ENCODE data around the gene CREBBP.

DNA sequence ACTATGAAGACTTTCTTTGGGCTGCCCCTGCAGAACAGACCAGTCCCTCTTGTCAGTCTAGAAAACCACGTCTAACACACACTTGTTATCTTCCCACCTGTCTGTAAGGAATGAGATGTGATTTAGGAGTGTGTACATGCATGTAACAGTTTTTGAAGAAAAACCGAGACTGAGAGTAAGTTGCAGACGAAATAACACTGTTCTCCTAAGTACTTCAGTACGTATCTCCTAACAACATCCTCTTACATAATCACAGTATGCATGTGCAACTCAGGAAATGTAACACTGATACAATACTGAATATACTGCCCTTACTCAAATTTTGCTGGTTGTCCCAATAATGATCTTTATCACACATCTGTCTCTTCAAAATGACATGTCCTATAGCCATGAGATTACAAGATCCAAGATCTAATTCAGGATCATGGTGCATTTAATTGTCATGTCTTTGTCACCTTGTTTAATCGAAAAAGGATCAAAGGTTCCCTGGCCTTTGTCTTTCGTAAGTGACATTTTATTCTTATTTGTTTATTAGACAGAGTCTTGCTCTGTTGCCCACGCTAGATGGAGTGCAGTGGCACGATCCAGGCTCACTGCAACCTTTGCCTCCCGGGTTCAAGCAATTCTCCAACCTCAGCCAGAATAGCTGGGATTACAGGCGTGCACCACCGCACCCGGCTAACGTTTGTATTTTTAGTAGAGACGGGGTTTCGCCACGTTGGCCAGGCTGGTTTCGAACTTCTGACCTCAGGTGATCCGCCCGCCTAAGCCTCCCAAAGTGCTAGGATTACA lies 25.6 kb downstream of the CREBBP start:
- TF ChIP-seq, protein P1, sequence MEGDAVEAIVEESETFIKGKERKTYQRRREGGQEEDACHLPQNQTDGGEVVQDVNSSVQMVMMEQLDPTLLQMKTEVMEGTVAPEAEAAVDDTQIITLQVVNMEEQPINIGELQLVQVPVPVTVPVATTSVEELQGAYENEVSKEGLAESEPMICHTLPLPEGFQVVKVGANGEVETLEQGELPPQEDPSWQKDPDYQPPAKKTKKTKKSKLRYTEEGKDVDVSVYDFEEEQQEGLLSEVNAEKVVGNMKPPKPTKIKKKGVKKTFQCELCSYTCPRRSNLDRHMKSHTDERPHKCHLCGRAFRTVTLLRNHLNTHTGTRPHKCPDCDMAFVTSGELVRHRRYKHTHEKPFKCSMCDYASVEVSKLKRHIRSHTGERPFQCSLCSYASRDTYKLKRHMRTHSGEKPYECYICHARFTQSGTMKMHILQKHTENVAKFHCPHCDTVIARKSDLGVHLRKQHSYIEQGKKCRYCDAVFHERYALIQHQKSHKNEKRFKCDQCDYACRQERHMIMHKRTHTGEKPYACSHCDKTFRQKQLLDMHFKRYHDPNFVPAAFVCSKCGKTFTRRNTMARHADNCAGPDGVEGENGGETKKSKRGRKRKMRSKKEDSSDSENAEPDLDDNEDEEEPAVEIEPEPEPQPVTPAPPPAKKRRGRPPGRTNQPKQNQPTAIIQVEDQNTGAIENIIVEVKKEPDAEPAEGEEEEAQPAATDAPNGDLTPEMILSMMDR (conservative IDR thresholded peaks at IDR 0.05) = no peak
- TF ChIP-seq ZFX (IDR thresholded peaks at IDR 0.05) = no peak
